Thyroid gland (tissue), 4 donors: ENCODE measurements around the gene C1orf167. TPM values are rescaled to one million over a fixed set of nuclear protein-coding genes. Genes with fewer than 3 reads are reported as not detected.

Experiments used
- DNase-seq, 2 donors: peaks; one replicate each; pipeline ENCODE4 v3.0.0-alpha.2; 2019
- H3K27ac ChIP-seq, 3 donors: fragments of 200-600 bp; sonication (generic); 1 replicate in 2 of 3; 2 replicates in 1 of 3; pipeline ENCODE4 v1.5.1; 2016 to 2019; ENCODE audit warnings: mild to moderate bottlenecking in 1 of 3, moderate library complexity in 1 of 3
- H3K27me3 ChIP-seq: fragments of 200-600 bp; sonication (generic); one replicate; pipeline ENCODE4 v1.5.1; 2019
- H3K36me3 ChIP-seq, 2 donors: fragments of 200-600 bp; sonication (generic); one replicate each; pipeline ENCODE4 v1.5.1; 2016 to 2019
- H3K4me1 ChIP-seq, 2 donors: fragments of 200-600 bp; sonication (generic); one replicate each; pipeline ENCODE4 v1.5.1; 2017 to 2019
- H3K4me3 ChIP-seq, 3 donors: fragments of 200-600 bp; sonication (generic); replicated peaks in 1 of 3; 1 replicate in 2 of 3; 2 replicates in 1 of 3; pipeline ENCODE4 v1.5.1; 2016; ENCODE audit warnings: mild to moderate bottlenecking in 1 of 3
- H3K9me3 ChIP-seq: fragments of 200-600 bp; sonication (generic); one replicate; pipeline ENCODE4 v1.5.1; 2017
- POLR2A ChIP-seq, 2 donors: fragments of 450-650 bp; IDR thresholded peaks; one replicate each; pipeline ENCODE4 v1.6.1; 2017; ENCODE audit warnings: antibody characterized with exemption in 2 of 2, mild to moderate bottlenecking in 2 of 2, moderate library complexity in 1 of 2
- WGBS, 2 donors: methylation state at CpG; one replicate each; pipeline ENCODE4 v1.1.5; 2017; 5-methylcytosine and 5-hydroxymethylcytosine counted together
- intact Hi-C: fragments of 100-400 bp; cut with DNase I; formaldehyde crosslinking; loops from one replicate; pipeline ENCODE4 v1.15.1; 2023
- total RNA-seq, 4 donors: library from RNA; depleted of rRNA; stranded (reverse); fragments of >200 nt; gene quantifications; one replicate each; pipeline ENCODE4 v1.2.3, GENCODE V29; 2016
- TF ChIP-seq, protein P1 (sequence below), 6 experiments: fragments of 200-600 bp in 3 of 6; fragments of 450-650 bp in 3 of 6; sonication (generic) in 3 of 6; IDR thresholded peaks; one replicate each; pipeline ENCODE4 v1.5.1; 2016 to 2019; ENCODE audit warnings: antibody characterized with exemption in 6 of 6, mild to moderate bottlenecking in 2 of 6, inconsistent platforms in 1 of 6, moderate library complexity in 1 of 6

C1orf167 gene
- total RNA-seq, 4 donors from 2014 or later = 0.22 to 6.3 TPM; not detected in 2

DNA sequence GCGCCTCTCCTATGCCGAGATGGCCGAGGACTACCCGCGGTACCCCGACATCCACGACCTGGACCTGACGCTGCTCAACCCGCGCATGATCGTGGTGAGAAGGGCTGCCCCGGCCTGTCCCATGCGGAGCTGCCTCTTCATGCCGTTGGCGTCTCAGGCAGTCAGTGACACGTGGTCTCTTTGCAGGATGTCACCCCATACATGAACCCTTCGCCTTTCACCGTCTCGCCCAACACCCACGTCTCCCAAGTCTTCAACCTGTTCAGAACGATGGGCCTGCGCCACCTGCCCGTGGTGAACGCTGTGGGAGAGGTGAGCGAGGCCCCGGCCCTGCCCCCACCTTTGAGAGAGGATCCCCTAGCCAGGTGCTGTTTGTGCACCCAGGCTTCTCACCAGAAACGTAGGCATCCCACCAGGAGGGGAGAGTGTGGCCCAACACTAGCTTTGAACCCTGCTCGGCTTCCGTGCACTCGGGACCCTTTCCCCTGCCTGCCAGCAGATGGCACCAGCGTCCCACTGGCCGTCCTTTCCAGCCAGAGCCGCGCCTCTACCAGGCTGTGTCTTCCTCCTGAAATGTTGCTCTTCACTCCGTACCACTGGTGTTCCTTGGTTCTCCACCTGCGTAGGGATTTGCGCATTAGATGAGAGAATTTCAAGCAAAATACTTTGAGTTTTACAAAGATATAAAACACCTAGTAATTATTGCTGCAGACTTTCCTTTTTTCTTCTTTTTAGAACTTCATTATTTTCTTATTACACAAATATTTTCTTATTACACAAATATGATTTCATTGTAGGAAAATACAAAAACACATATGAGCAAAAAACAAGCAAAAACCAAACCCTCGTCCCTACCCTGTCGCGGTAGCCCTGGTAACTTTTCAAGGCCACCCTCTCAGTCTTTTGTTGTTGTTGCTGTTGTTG, 76.6 kb downstream of the C1orf167 start:
- DNase-seq = peak; percentile 58 to 71
- 66 to 67% methylated on average over 36 to 38 of the region's 40 CpGs for WGBS, 2 donors
- intact Hi-C loops = loop anchor here (5.0 kb wide), 1 partner anchor 54 kb away; no protein-coding TSS in a partner anchor
- no peak overlapping the region for H3K4me3 ChIP-seq
- no peaks in the 10 kb centered on the region for H3K4me1 ChIP-seq
- H3K36me3 ChIP-seq = peaks cover 83 to 87% of the 10 kb centered on the region in 2 donors
- H3K27ac ChIP-seq = no peak overlapping the region
- TF ChIP-seq POLR2A (IDR thresholded peaks at IDR 0.05) = no peak
- TF ChIP-seq, protein P1, sequence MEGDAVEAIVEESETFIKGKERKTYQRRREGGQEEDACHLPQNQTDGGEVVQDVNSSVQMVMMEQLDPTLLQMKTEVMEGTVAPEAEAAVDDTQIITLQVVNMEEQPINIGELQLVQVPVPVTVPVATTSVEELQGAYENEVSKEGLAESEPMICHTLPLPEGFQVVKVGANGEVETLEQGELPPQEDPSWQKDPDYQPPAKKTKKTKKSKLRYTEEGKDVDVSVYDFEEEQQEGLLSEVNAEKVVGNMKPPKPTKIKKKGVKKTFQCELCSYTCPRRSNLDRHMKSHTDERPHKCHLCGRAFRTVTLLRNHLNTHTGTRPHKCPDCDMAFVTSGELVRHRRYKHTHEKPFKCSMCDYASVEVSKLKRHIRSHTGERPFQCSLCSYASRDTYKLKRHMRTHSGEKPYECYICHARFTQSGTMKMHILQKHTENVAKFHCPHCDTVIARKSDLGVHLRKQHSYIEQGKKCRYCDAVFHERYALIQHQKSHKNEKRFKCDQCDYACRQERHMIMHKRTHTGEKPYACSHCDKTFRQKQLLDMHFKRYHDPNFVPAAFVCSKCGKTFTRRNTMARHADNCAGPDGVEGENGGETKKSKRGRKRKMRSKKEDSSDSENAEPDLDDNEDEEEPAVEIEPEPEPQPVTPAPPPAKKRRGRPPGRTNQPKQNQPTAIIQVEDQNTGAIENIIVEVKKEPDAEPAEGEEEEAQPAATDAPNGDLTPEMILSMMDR (IDR thresholded peaks at IDR 0.05) = peak; percentile 89 to 98 (median 96)
- no peaks in the 10 kb centered on the region for H3K9me3 ChIP-seq
- no peaks in the 10 kb centered on the region for H3K27me3 ChIP-seq

Other genes with a start within 250 kb of the C1orf167 start
- gene FBXO2, start 107.8 kb upstream of the C1orf167 start, total RNA-seq = 1 to 10 TPM; 4.3 to 9.9 (median 6.7) TPM
- gene FBXO44, start 107.3 kb upstream of the C1orf167 start, total RNA-seq = 10 to 100 TPM; 33.1 to 40.9 (median 34.4) TPM
- gene FBXO6, start 98.0 kb upstream of the C1orf167 start, total RNA-seq = 10 to 100 TPM in 2 of 4 donors, 1 to 10 TPM in 2; 8.1 to 10.9 (median 10.3) TPM
- gene MAD2L2, start 81.0 kb upstream of the C1orf167 start, total RNA-seq = 10 to 100 TPM; 12.0 to 43.9 (median 21.5) TPM
- not detected for gene DRAXIN, start 70.5 kb upstream of the C1orf167 start, total RNA-seq
- gene AGTRAP, start 26.1 kb upstream of the C1orf167 start, total RNA-seq = 10 to 100 TPM; 35.6 to 72.4 (median 63.6) TPM
- 10 to 100 TPM; 52.8 to 96.9 (median 65.6) TPM for gene MTHFR, start 43.8 kb downstream of the C1orf167 start, total RNA-seq
- 10 to 100 TPM; 14.8 to 38.4 (median 16.9) TPM for gene CLCN6, start 44.0 kb downstream of the C1orf167 start, total RNA-seq
- gene NPPA, start 85.6 kb downstream of the C1orf167 start, total RNA-seq = not detected
- not detected for gene NPPB, start 96.8 kb downstream of the C1orf167 start, total RNA-seq
- gene KIAA2013, start 164.2 kb downstream of the C1orf167 start, total RNA-seq = 10 to 100 TPM; 74.6 to 98.0 (median 84.0) TPM
- 100 to 1,000 TPM in 1 of 4 donors, 10 to 100 TPM in 3; 64.4 to 107 (median 80.8) TPM for gene PLOD1, start 172.5 kb downstream of the C1orf167 start, total RNA-seq
- gene MFN2, start 218.3 kb downstream of the C1orf167 start, total RNA-seq = 100 to 1,000 TPM in 2 of 4 donors, 10 to 100 TPM in 2; 80.0 to 131 (median 111) TPM